PC-3 (cell line): ENCODE measurements around the gene TMEM263. TPM values are rescaled to one million over a fixed set of nuclear protein-coding genes. Genes with fewer than 3 reads are reported as not detected.

Source experiments
- ATAC-seq: fragments of 200-7000 bp; cut with Tn5 transposase; 2 replicates; pipeline ENCODE4 v1.9.1; 2020; ENCODE audit warnings: mild to moderate bottlenecking, moderate library complexity
- BruUV-seq: library from RNA; stranded (reverse); fragments of 400-500 nt; replicated peaks from 2 replicates; lab custom pipeline; 2021; lab: Mats Ljungman, UMichigan
- CTCF ChIA-PET: fragments of 300-600 bp; sonication (Branson Sonifier 250); formaldehyde crosslinking; loops from one replicate; lab custom pipeline; 2022; ENCODE audit warnings: antibody characterized with exemption; lab: Charles Lee
- POLR2A ChIA-PET: fragments of 300-600 bp; sonication (Branson Sonifier 250); formaldehyde crosslinking; loops from one replicate; lab custom pipeline; 2022; ENCODE audit warnings: antibody characterized with exemption; ENCODE audit not compliant: unreplicated experiment; lab: Charles Lee
- DNase-seq: peaks from one replicate; pipeline ENCODE4 v3.0.0-alpha.2; 2015
- H2AFZ ChIP-seq: fragments of 300-600 bp; sonication (generic); 2 replicates; pipeline ENCODE4 v1.6.0; 2016; ENCODE audit warnings: antibody characterized with exemption, low read length
- H3F3A ChIP-seq: fragments of 300-600 bp; sonication (generic); one replicate; pipeline ENCODE4 v1.6.0; 2017; ENCODE audit warnings: antibody characterized with exemption, low read length, control low read depth, mild to moderate bottlenecking; ENCODE audit not compliant: unreplicated experiment
- H3K27ac ChIP-seq: fragments of 300-600 bp; sonication (generic); 2 replicates; pipeline ENCODE4 v1.5.1; 2016; ENCODE audit warnings: mild to moderate bottlenecking, low read length
- H3K27me3 ChIP-seq: fragments of 300-600 bp; sonication (generic); 2 replicates; pipeline ENCODE4 v1.6.1; 2016; ENCODE audit warnings: low read length, mixed read lengths
- H3K36me3 ChIP-seq: fragments of 300-600 bp; sonication (generic); 2 replicates; pipeline ENCODE4 v1.6.1; 2016; ENCODE audit warnings: low read depth, mixed run types, low read length, mixed read lengths
- H3K4me1 ChIP-seq: fragments of 300-600 bp; sonication (generic); 2 replicates; pipeline ENCODE4 v1.5.1; 2016; ENCODE audit warnings: low read length; ENCODE audit not compliant: insufficient read depth
- H3K4me2 ChIP-seq: fragments of 300-600 bp; sonication (generic); 2 replicates; pipeline ENCODE4 v1.6.0; 2016; ENCODE audit warnings: low read length
- H3K4me3 ChIP-seq: fragments of 300-600 bp; sonication (generic); 2 replicates; pipeline ENCODE4 v1.5.1; 2016; ENCODE audit warnings: mild to moderate bottlenecking, low read length, mixed read lengths
- H3K79me2 ChIP-seq: fragments of 300-600 bp; sonication (generic); 2 replicates; pipeline ENCODE4 v1.6.1; 2017; ENCODE audit warnings: low read length, mixed read lengths
- H3K9ac ChIP-seq: fragments of 300-600 bp; sonication (generic); 2 replicates; pipeline ENCODE4 v1.6.0; 2016; ENCODE audit warnings: mild to moderate bottlenecking, low read length
- H3K9me2 ChIP-seq: fragments of 300-600 bp; sonication (generic); replicated peaks from 2 replicates; pipeline ENCODE4 v1.6.1; 2016; ENCODE audit warnings: mixed run types, low read length, mixed read lengths
- H3K9me3 ChIP-seq: fragments of 300-600 bp; sonication (generic); 2 replicates; pipeline ENCODE4 v1.6.1; 2016; ENCODE audit warnings: low read length, mixed read lengths
- H4K20me1 ChIP-seq: fragments of 300-600 bp; sonication (generic); 2 replicates; pipeline ENCODE4 v1.6.1; 2016; ENCODE audit warnings: low read length, mixed read lengths
- EZH2 ChIP-seq: fragments of 300-600 bp; sonication (generic); IDR thresholded peaks from one replicate; pipeline ENCODE4 v1.6.1; 2017; ENCODE audit warnings: antibody characterized with exemption, mild to moderate bottlenecking, low read length; ENCODE audit not compliant: unreplicated experiment
- EZH2phosphoT487 ChIP-seq: fragments of 300-600 bp; sonication (generic); IDR thresholded peaks from 2 replicates; pipeline ENCODE4 v1.6.1; 2018; ENCODE audit warnings: mild to moderate bottlenecking, antibody characterized with exemption, low read length, borderline replicate concordance
- intact Hi-C: fragments of 100-400 bp; cut with micrococcal nuclease; formaldehyde crosslinking; loops from 2 replicates; pipeline ENCODE4 v1.9.0; 2023
- total RNA-seq: library from RNA; depleted of rRNA; stranded (reverse); fragments of >200 nt; gene quantifications from 2 replicates; pipeline ENCODE4 v1.2.3, GENCODE V29; 2014
- TF ChIP-seq, protein P1 (sequence below): fragments of 300-600 bp; sonication (generic); conservative IDR thresholded peaks from 2 replicates; pipeline ENCODE4 v1.5.1; 2017; ENCODE audit warnings: antibody characterized with exemption, low read depth, mild to moderate bottlenecking, low read length

TMEM263 gene
- total RNA-seq, 1 experiment from 2014 or later = 42.7 TPM

DNA sequence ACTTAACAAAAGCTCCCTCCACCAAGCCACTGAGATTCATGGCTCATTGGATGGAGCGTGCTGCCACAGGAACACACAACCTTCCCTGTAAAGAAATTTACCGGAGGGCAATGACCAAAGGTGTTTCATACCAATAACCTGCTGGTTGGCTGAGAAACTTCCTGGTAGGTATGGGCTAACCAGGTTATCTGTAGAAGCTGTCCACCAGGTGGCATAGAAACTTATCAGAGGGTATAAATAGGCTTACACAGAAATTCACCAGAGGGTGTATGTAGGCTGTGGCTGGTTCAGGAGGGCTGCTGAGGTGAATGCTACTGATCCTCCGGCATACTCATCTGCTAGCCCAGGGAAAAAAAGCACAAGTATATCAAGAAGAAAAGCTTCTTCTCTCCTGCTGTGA lies 58.3 kb downstream of the TMEM263 start:
- Histone ChIP-seq H3K9me2 (no peaks in the 10 kb centered on the region), H4K20me1 (no peaks in the 10 kb centered on the region), H3K4me2 (no peak overlapping the region), H3K27ac (no peak overlapping the region), H3K79me2 (no peaks in the 10 kb centered on the region), H3K9me3 (no peaks in the 10 kb centered on the region), H3F3A (no peaks in the 10 kb centered on the region), H2AFZ (no peak overlapping the region), H3K9ac (no peak overlapping the region), H3K27me3 (no peaks in the 10 kb centered on the region), H3K4me1 (no peaks in the 10 kb centered on the region), H3K36me3 (no peaks in the 10 kb centered on the region), H3K4me3 (no peak overlapping the region)
- POLR2A ChIA-PET = interaction anchor here (0.7 kb wide), 1 partner anchor 1508 kb away, joined by 3 read pairs; no protein-coding TSS in a partner anchor
- intact Hi-C loops = loop anchor here (1.0 to 5.0 kb wide), 2 partner anchors 43 to 90 kb away; no protein-coding TSS in a partner anchor
- ATAC-seq (peak; percentile 100), DNase-seq (peak; percentile 92)
- BruUV-seq = no TSS peak
- TF ChIP-seq EZH2 (no peak), EZH2phosphoT487 (no peak)
- TF ChIP-seq, protein P1, sequence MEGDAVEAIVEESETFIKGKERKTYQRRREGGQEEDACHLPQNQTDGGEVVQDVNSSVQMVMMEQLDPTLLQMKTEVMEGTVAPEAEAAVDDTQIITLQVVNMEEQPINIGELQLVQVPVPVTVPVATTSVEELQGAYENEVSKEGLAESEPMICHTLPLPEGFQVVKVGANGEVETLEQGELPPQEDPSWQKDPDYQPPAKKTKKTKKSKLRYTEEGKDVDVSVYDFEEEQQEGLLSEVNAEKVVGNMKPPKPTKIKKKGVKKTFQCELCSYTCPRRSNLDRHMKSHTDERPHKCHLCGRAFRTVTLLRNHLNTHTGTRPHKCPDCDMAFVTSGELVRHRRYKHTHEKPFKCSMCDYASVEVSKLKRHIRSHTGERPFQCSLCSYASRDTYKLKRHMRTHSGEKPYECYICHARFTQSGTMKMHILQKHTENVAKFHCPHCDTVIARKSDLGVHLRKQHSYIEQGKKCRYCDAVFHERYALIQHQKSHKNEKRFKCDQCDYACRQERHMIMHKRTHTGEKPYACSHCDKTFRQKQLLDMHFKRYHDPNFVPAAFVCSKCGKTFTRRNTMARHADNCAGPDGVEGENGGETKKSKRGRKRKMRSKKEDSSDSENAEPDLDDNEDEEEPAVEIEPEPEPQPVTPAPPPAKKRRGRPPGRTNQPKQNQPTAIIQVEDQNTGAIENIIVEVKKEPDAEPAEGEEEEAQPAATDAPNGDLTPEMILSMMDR = peak; percentile 81
- CTCF ChIA-PET = interaction anchor here (0.6 kb wide), 1 partner anchor 90 kb away, joined by 3 read pairs; no protein-coding TSS in a partner anchor

DNA sequence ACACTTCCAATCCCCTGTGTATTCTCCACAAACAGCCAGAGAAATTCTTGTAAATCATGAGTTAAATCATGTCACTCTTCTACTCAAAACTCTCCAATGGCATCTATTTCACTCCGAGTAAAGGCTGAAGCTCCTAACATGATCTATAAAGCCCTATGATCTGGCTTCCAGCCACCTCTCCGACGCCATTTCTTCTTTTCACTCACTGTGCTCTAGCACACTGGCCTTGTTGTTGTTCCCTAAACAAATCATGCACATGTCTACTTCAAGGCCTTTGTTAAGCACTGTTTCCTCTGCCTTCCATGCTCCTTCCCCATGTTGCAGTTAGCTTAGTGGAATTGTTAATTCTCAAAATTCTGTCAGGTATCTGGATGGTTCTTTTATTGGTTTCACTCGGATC lies 61.3 kb downstream of the TMEM263 start:
- no peaks in the 10 kb centered on the region for H3K9me3 ChIP-seq
- no peak overlapping the region for H2AFZ ChIP-seq
- no peak overlapping the region for H3K9ac ChIP-seq
- no peak overlapping the region for H3K27ac ChIP-seq
- BruUV-seq = no TSS peak
- H3K9me2 ChIP-seq = no peaks in the 10 kb centered on the region
- ATAC-seq (no peak), DNase-seq (no peak)
- intact Hi-C loops = no loop called here
- CTCF ChIA-PET = no interaction called here
- TF ChIP-seq, protein P1 = no peak
- TF ChIP-seq EZH2phosphoT487 (no peak), EZH2 (no peak)
- POLR2A ChIA-PET = no interaction called here
- H3K79me2 ChIP-seq = no peaks in the 10 kb centered on the region
- no peak overlapping the region for H3K4me2 ChIP-seq
- no peaks in the 10 kb centered on the region for H3K27me3 ChIP-seq
- H3K4me1 ChIP-seq = no peaks in the 10 kb centered on the region
- H3F3A ChIP-seq = no peaks in the 10 kb centered on the region
- peaks cover 3% of the 10 kb centered on the region; the same call in 1 of the 2 replicates for H3K36me3 ChIP-seq
- no peak overlapping the region for H3K4me3 ChIP-seq
- no peaks in the 10 kb centered on the region for H4K20me1 ChIP-seq

DNA sequence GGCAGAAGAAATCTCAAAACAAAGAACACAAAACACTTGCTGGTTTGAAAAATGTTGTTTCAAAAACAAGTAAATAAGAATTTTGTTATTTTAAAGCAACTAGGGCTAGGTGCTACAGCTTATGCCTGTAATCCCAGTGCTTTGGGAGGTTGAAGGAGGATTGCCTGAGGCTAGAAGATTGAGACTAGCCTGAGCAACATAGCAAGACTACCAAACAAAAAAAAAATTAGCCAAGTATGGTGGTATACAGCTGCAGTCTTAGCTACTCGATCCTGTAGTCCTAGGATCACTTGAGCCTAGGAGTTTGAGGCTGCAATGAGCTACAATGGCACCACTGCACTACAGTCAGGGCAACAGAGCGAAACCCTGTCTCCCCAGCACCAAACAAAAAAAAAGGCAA lies 63.8 kb downstream of the TMEM263 start:
- no peak overlapping the region for H3K9ac ChIP-seq
- ChIA-PET CTCF (no interaction called here), POLR2A (no interaction called here)
- H3K79me2 ChIP-seq = 0 out of 2 replicates have a peak, but pooled peaks cover 6% of the 10 kb centered on the region
- no TSS peak for BruUV-seq
- no peaks in the 10 kb centered on the region for H3K9me3 ChIP-seq
- no peak for ATAC-seq
- no peak overlapping the region for H3K4me2 ChIP-seq
- no peaks in the 10 kb centered on the region for H4K20me1 ChIP-seq
- TF ChIP-seq, protein P1 = no peak
- TF ChIP-seq EZH2 (no peak), EZH2phosphoT487 (no peak)
- no peaks in the 10 kb centered on the region for H3K9me2 ChIP-seq
- H3K4me1 ChIP-seq = no peaks in the 10 kb centered on the region
- H3F3A ChIP-seq = no peaks in the 10 kb centered on the region
- peaks cover 3% of the 10 kb centered on the region; the same call in 1 of the 2 replicates for H3K36me3 ChIP-seq
- no peak for DNase-seq
- intact Hi-C loops = no loop called here
- H3K27me3 ChIP-seq = no peaks in the 10 kb centered on the region
- no peak overlapping the region for H2AFZ ChIP-seq
- H3K4me3 ChIP-seq = no peak overlapping the region
- H3K27ac ChIP-seq = no peak overlapping the region
